ENCODE results near the gene FHAD1. TPM values are rescaled to one million over a fixed set of nuclear protein-coding genes. Genes with fewer than 3 reads are reported as not detected.

Gene FHAD1
- total RNA-seq, 2 donors from 2014 or later = 0.27 to 6.5 TPM

DNA sequence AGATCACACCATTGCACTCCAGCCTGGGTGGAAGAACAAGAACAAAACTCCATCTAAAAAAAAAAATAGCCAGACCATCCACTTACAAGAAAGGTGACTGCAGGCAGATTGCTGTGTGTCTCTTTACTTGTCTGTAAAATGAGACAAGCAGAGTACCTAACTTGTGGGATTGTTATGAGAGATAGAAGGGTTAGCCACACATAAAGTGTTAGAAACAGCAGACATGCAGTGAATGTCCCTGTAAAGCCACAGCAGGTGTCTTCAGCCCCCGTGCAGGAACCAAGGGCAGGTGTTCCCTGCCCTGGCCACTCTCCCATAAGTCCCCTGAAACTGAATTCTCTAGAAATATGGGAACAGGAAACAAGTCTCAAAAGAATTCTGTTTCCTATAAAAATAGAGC lies 121.9 kb downstream of the FHAD1 start:
- no peak for DNase-seq (ENCODE audit: low spot score)
- peaks cover 6% of the 10 kb centered on the region for H3K4me1 ChIP-seq (replicated peaks)
- no peak for TF ChIP-seq POLR2AphosphoS5 (IDR thresholded peaks at IDR 0.05)
- TF ChIP-seq POLR2A (IDR thresholded peaks at IDR 0.05) = no peak
- TF ChIP-seq, protein P1, sequence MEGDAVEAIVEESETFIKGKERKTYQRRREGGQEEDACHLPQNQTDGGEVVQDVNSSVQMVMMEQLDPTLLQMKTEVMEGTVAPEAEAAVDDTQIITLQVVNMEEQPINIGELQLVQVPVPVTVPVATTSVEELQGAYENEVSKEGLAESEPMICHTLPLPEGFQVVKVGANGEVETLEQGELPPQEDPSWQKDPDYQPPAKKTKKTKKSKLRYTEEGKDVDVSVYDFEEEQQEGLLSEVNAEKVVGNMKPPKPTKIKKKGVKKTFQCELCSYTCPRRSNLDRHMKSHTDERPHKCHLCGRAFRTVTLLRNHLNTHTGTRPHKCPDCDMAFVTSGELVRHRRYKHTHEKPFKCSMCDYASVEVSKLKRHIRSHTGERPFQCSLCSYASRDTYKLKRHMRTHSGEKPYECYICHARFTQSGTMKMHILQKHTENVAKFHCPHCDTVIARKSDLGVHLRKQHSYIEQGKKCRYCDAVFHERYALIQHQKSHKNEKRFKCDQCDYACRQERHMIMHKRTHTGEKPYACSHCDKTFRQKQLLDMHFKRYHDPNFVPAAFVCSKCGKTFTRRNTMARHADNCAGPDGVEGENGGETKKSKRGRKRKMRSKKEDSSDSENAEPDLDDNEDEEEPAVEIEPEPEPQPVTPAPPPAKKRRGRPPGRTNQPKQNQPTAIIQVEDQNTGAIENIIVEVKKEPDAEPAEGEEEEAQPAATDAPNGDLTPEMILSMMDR (IDR thresholded peaks at IDR 0.05) = no peak
- intact Hi-C loops (cut with DNase I) = no loop called here
- no peaks in the 10 kb centered on the region for H3K9me3 ChIP-seq
- H3K36me3 ChIP-seq = no peaks in the 10 kb centered on the region
- no peak overlapping the region for H3K4me3 ChIP-seq
- no peak overlapping the region for H3K27ac ChIP-seq
- no peaks in the 10 kb centered on the region for H3K27me3 ChIP-seq (replicated peaks; ENCODE audit: insufficient read depth)
- 92% methylated on average over 1 of the region's 1 CpG for WGBS

DNA sequence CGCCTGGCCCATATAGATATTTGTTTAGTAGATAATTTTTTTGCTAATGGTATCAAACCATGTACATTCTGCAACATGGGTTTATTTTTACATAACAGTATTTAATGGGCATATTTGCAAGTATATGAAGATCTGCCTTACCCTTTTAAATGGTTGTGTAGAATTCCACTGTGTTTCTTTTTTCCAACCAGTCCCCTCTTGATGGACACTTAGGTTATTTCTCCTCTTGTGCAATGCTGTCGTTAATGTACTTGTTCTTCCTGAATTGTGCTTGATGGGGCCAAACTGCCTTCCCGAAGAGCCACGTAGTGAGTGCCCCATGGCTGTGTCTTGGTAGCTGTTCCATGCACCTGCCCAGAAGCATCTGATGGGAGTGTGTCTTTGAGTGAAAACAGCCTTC lies 123.2 kb downstream of the FHAD1 start:
- Histone ChIP-seq H3K27ac (no peak overlapping the region), H3K4me1 (replicated peaks) (peaks cover 6% of the 10 kb centered on the region), H3K4me3 (no peak overlapping the region), H3K27me3 (replicated peaks; ENCODE audit: insufficient read depth) (no peaks in the 10 kb centered on the region), H3K9me3 (no peaks in the 10 kb centered on the region), H3K36me3 (no peaks in the 10 kb centered on the region)
- WGBS = 64% methylated on average over 4 of the region's 4 CpGs
- TF ChIP-seq, protein P1 (IDR thresholded peaks at IDR 0.05) = no peak
- TF ChIP-seq POLR2AphosphoS5 (IDR thresholded peaks at IDR 0.05) (no peak), POLR2A (IDR thresholded peaks at IDR 0.05) (no peak)
- intact Hi-C loops (cut with DNase I) = no loop called here
- DNase-seq (ENCODE audit: low spot score) = no peak

DNA sequence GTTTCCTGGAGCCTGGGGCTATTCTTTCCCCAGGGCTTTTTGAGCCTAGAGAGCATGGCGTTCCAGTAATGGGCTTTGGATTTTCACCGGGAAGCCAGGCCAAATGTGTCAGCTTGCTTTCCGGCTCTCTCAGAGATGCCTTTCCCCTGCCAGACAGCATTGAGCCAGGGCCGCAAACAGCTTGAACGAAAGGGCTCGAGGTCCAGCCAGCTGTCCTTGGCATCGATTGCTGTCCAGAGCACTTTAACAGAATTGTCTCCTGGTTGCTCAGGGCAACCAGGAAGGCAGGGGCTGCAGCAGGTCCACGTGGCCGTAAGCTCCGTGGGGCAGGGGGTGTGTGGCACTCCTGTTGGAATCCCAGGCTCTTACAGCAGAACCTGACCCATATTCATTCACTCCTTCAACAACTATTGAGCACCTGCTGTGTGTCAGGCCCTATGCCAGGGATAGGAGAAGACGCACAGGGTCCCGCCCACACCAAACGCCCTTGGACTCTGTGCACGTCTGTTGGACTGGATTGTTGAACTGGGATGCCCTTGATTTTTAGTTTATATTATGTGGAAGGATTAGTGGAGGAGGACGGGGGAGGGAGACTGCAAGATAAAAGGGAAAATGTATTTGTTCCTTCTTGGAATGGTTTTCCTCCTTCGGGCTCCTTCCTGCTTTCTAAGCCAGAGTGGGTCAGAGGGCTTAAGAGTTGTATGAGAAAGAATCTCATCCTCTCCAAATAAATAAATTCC lies 123.9 kb downstream of the FHAD1 start:
- H3K36me3 ChIP-seq = no peaks in the 10 kb centered on the region
- H3K4me3 ChIP-seq = no peak overlapping the region
- TF ChIP-seq POLR2A (IDR thresholded peaks at IDR 0.05) = no peak
- TF ChIP-seq, protein P1 (IDR thresholded peaks at IDR 0.05) = no peak
- peak; percentile 5 for TF ChIP-seq POLR2AphosphoS5 (IDR thresholded peaks at IDR 0.05)
- H3K4me1 ChIP-seq (replicated peaks) = peaks cover 6% of the 10 kb centered on the region
- peak overlapping the region in 1 of 2 donors; percentile 42 for H3K27ac ChIP-seq
- DNase-seq (ENCODE audit: low spot score) = no peak
- no peaks in the 10 kb centered on the region for H3K27me3 ChIP-seq (replicated peaks; ENCODE audit: insufficient read depth)
- H3K9me3 ChIP-seq = no peaks in the 10 kb centered on the region
- WGBS = 7% methylated on average over 13 of the region's 16 CpGs
- intact Hi-C loops (cut with DNase I) = no loop called here

DNA sequence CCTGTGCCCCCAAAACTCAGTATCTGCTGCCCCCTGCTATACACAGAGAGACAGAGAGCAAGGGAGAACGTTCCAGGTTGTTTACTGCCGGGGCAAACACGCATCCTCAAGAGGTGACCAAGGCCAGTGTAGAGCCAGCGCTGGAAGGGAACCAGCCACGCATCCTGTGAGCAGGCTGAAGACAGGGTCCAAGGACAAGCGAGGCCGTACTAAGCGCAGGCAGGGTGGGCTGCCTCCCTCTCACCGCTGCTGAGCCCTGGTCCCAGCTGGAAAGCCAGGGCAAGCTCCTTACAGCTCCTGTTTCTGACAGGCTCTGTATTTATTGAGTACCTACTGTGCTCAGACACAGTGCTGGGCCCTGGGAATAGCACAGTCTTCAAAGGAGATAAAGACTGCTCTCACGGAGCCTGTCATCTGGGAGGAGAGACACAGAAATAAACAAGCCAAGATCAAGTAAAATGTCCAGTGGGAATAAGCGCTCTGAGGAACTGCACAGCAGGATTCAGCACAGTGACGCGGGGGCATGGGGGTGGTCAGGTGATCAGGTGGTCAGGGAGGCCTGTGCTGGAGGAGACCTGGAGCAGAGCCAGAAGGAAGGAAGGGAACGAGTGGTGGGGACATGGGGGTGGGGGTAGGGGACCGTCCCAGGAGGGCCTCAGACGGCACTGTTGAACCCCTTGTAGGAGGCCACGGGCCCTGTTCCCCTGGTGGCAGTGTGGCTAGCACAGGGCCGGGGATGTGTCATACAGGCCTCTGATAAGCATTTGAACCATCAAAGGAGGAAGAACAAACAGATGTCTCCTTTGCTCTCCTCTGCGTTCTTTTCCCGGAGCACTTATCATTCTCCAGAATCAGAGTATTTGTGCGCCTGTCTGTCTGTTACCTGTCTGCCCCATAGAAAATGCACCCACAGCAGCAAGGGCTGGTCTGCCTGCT lies 124.9 kb downstream of the FHAD1 start:
- intact Hi-C loops (cut with DNase I) = no loop called here
- no peaks in the 10 kb centered on the region for H3K27me3 ChIP-seq (replicated peaks; ENCODE audit: insufficient read depth)

More for the DNA sequence above, 124.9 kb downstream of the FHAD1 start:
- WGBS = 57% methylated on average over 21 of the region's 21 CpGs
- H3K36me3 ChIP-seq = no peaks in the 10 kb centered on the region
- TF ChIP-seq, protein P1 (IDR thresholded peaks at IDR 0.05) = no peak
- TF ChIP-seq POLR2AphosphoS5 (IDR thresholded peaks at IDR 0.05) (no peak), POLR2A (IDR thresholded peaks at IDR 0.05) (no peak)
- DNase-seq (ENCODE audit: low spot score) = no peak
- peak overlapping the region in 1 of 2 donors; percentile 42 for H3K27ac ChIP-seq
- H3K4me3 ChIP-seq = no peak overlapping the region
- peaks cover 6% of the 10 kb centered on the region for H3K4me1 ChIP-seq (replicated peaks)
- no peaks in the 10 kb centered on the region for H3K9me3 ChIP-seq

Data from prostate gland (tissue), 2 donors.